GM12874 (cell line): Measurements from ENCODE around the gene EEF1AKMT1.

Experiments
- CTCF ChIP-seq: IDR thresholded peaks from 2 replicates; pipeline ENCODE4 v1.5.1; 2011; ENCODE audit warnings: low read depth, mild to moderate bottlenecking, control low read depth, low read length, moderate library complexity; ENCODE audit not compliant: insufficient read depth

The EEF1AKMT1 gene

GRCh38 chr13:20702530-20702914 lies 71.2 kb downstream of the EEF1AKMT1 start:
- no peak for TF ChIP-seq CTCF

GRCh38 chr13:20701461-20701860 lies 72.3 kb downstream of the EEF1AKMT1 start:
- TF ChIP-seq CTCF = no peak

- TF ChIP-seq CTCF = no peak
These were observed 73.5 kb downstream of the EEF1AKMT1 start for GRCh38 chr13:20700288-20700687.

- TF ChIP-seq CTCF = no peak
These were observed 74.0 kb downstream of the EEF1AKMT1 start for GRCh38 chr13:20699715-20700114.

- no peak for TF ChIP-seq CTCF
These were observed 77.7 kb downstream of the EEF1AKMT1 start for GRCh38 chr13:20696073-20696472.

- TF ChIP-seq CTCF = no peak
These were observed 82.1 kb downstream of the EEF1AKMT1 start for GRCh38 chr13:20691616-20692015.

GRCh38 chr13:20689291-20689690 lies 84.5 kb downstream of the EEF1AKMT1 start:
- no peak for TF ChIP-seq CTCF
